HepG2 (cell line): ENCODE data around the gene DCC. TPM values are rescaled to one million over a fixed set of nuclear protein-coding genes. Genes with fewer than 3 reads are reported as not detected.

Source experiments
- GPN1 ChIP-seq: sonication (generic); formaldehyde crosslinking; IDR thresholded peaks from 2 replicates; pipeline ENCODE4 v1.5.1; 2020; ENCODE audit warnings: missing genetic modification reagents, borderline replicate concordance
- LCORL ChIP-seq, 2 experiments: fragments of 450-650 bp in 1 of 2; sonication (generic) in 1 of 2; formaldehyde crosslinking in 1 of 2; IDR thresholded peaks; 2 replicates each; pipeline versions ENCODE4 v1.5.0 to v1.6.1; 2017 to 2020; ENCODE audit warnings: antibody characterized with exemption in 1 of 2, missing genetic modification reagents in 1 of 2
- PAXIP1 ChIP-seq: sonication (generic); formaldehyde crosslinking; conservative IDR thresholded peaks from 2 replicates; pipeline ENCODE4 v1.4.0; 2020; ENCODE audit warnings: mild to moderate bottlenecking, missing genetic modification reagents, moderate library complexity
- RERE ChIP-seq: IDR thresholded peaks from 2 replicates; pipeline ENCODE4 v1.6.1; 2016; ENCODE audit warnings: low read depth, missing genetic modification reagents, missing compliant biosample characterization
- RNF2 ChIP-seq: fragments of 450-650 bp; conservative IDR thresholded peaks from 2 replicates; pipeline ENCODE4 v1.6.1; 2016; ENCODE audit warnings: low read depth
- ZBED4 ChIP-seq: sonication (generic); formaldehyde crosslinking; IDR thresholded peaks from 2 replicates; pipeline ENCODE4 v1.4.0; 2020; ENCODE audit warnings: missing genetic modification reagents, borderline replicate concordance
- ZFP90 ChIP-seq: sonication (generic); formaldehyde crosslinking; IDR thresholded peaks from 2 replicates; pipeline ENCODE4 v1.8.0; 2022; ENCODE audit warnings: missing genetic modification reagents, mild to moderate bottlenecking, inconsistent platforms, borderline replicate concordance
- ZNF652 ChIP-seq: IDR thresholded peaks from 2 replicates; pipeline ENCODE4 v1.6.1; 2016; ENCODE audit warnings: low read depth, borderline replicate concordance
- ZNF691 ChIP-seq: sonication (generic); formaldehyde crosslinking; IDR thresholded peaks from 2 replicates; pipeline ENCODE4 v1.4.0; 2020; ENCODE audit warnings: missing genetic modification reagents, low read depth, mild to moderate bottlenecking, borderline replicate concordance
- polyA plus RNA-seq, 8 experiments: library from polyadenylated mRNA; depleted of rRNA in 3 of 8; stranded (reverse) in 7 of 8; unstranded in 1 of 8; fragments of >200 nt; fragmentation: Illumina TruSeq in 4 of 8; extraction: Trizol in 4 of 8; gene quantifications; 2 replicates each; pipeline versions ENCODE4 v1.2.1 to v1.2.3, GENCODE V29; 2011 to 2016; ENCODE audit warnings: low read depth in 4 of 8, missing spikeins in 1 of 8, mixed read lengths in 1 of 8; ENCODE audit not compliant: insufficient read depth in 1 of 8
- total RNA-seq, 5 experiments: library from RNA; depleted of rRNA; stranded (reverse); fragments of >200 nt; fragmentation: Illumina TruSeq; extraction: Trizol; gene quantifications; 2 replicates each; pipeline ENCODE4 v1.2.3, GENCODE V29; 2016; ENCODE audit warnings: low read depth in 1 of 5

The DCC gene
- total and polyA plus RNA-seq, 2 of the 13 experiments (the other 11 are each of a cell fraction or from before 2014, with no cell fraction given): not detected

GRCh38 chr18:53422896-53423295 is 1082.9 kb downstream of the DCC start (continued):
- no peak for TF ChIP-seq ZNF691
- TF ChIP-seq RERE (CRISPR knock-in tag): no peak
- no peak for TF ChIP-seq PAXIP1 (CRISPR knock-in tag)
- TF ChIP-seq ZBED4 (CRISPR knock-in tag): no peak
- TF ChIP-seq LCORL (IDR thresholded peaks at IDR 0.05): no peak
- no peak for TF ChIP-seq LCORL (CRISPR knock-in tag; IDR thresholded peaks at IDR 0.05)
- TF ChIP-seq GPN1 (CRISPR knock-in tag): no peak
- TF ChIP-seq ZFP90 (CRISPR knock-in tag): no peak
- no peak for TF ChIP-seq ZNF652
- TF ChIP-seq RNF2: no peak
